ENCODE data around the gene TMEM26. TPM values are rescaled to one million over a fixed set of nuclear protein-coding genes. Genes with fewer than 3 reads are reported as not detected.

Gene TMEM26
- total RNA-seq, 1 donor from 2014 or later = not detected

- no peaks in the 10 kb centered on the region for H3K79me2 ChIP-seq (ENCODE audit: low read depth)
- no peaks in the 10 kb centered on the region for H3F3A ChIP-seq (ENCODE audit: low read depth)
- H3K4me1 Mint-ChIP-seq = no peaks in the 10 kb centered on the region
- no peaks in the 10 kb centered on the region for H3K4me1 ChIP-seq
- no peak for TF ChIP-seq EZH2 (IDR thresholded peaks at IDR 0.05)
- no peak for TF ChIP-seq CTCF (IDR thresholded peaks at IDR 0.05)
- TF ChIP-seq EZH2phosphoT487 (IDR thresholded peaks at IDR 0.05) = no peak
- no peaks in the 10 kb centered on the region for H3K36me3 ChIP-seq
- no peaks in the 10 kb centered on the region for H3K9me3 ChIP-seq (ENCODE audit: low read depth)
- no peak overlapping the region for H3K27ac Mint-ChIP-seq
- DNase-seq (ENCODE audit: low spot score) = no peak
- H4K20me1 ChIP-seq (ENCODE audit: low read depth) = no peaks in the 10 kb centered on the region
- no peaks in the 10 kb centered on the region for H3K27me3 ChIP-seq
- H3K4me3 Mint-ChIP-seq = no peak overlapping the region
- H3K9ac ChIP-seq = no peak overlapping the region
- H3K36me3 Mint-ChIP-seq = no peaks in the 10 kb centered on the region
- H3K27ac ChIP-seq = no peak overlapping the region
- no peak overlapping the region for H3K4me3 ChIP-seq
- H3K27me3 Mint-ChIP-seq (ENCODE audit: insufficient read depth, low read depth) = peaks cover 4% of the 10 kb centered on the region
- H3K9me3 Mint-ChIP-seq = no peaks in the 10 kb centered on the region
- no peak overlapping the region for H3K4me2 ChIP-seq
- H2AFZ ChIP-seq (replicated peaks) = no peak overlapping the region
Measured at GRCh38 chr10:61438141-61438988, 14.8 kb downstream of the TMEM26 start.

DNA sequence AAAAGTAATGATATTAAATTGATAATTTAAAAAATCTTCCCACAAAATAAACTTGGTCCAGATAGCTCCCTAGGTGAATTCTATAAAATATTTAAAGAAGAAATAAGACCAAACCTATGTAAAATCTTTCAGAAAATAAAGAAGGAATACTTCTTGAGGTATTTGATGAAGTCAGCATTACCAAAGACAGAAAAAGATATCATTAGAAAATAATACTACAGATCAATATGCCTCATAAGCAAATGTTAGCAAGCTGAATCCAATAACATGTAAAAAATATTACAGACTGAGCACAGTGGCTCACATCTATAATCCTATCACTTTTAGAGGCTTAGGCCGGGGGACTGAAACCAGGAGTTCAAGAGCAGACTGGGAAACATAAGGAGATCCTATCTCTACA, 30.0 kb downstream of the TMEM26 start:
- no peak overlapping the region for H2AFZ ChIP-seq (replicated peaks)
- H3K27ac ChIP-seq = no peak overlapping the region
- no peaks in the 10 kb centered on the region for H3K36me3 ChIP-seq
- no peaks in the 10 kb centered on the region for H3K27me3 Mint-ChIP-seq (ENCODE audit: insufficient read depth, low read depth)
- no peaks in the 10 kb centered on the region for H3K79me2 ChIP-seq (ENCODE audit: low read depth)
- no peaks in the 10 kb centered on the region for H3K36me3 Mint-ChIP-seq
- H3F3A ChIP-seq (ENCODE audit: low read depth) = no peaks in the 10 kb centered on the region
- H3K4me3 ChIP-seq = no peak overlapping the region
- no peak overlapping the region for H3K9ac ChIP-seq
- no peak overlapping the region for H3K4me2 ChIP-seq
- TF ChIP-seq EZH2phosphoT487 (IDR thresholded peaks at IDR 0.05) = no peak
- TF ChIP-seq EZH2 (IDR thresholded peaks at IDR 0.05) = no peak
- TF ChIP-seq CTCF (IDR thresholded peaks at IDR 0.05) = no peak
- H3K27me3 ChIP-seq = no peaks in the 10 kb centered on the region
- no peaks in the 10 kb centered on the region for H3K4me1 Mint-ChIP-seq
- no peak for DNase-seq (ENCODE audit: low spot score)
- H3K4me1 ChIP-seq = no peaks in the 10 kb centered on the region
- no peaks in the 10 kb centered on the region for H3K9me3 ChIP-seq (ENCODE audit: low read depth)
- H4K20me1 ChIP-seq (ENCODE audit: low read depth) = no peaks in the 10 kb centered on the region
- peaks cover 8% of the 10 kb centered on the region for H3K9me3 Mint-ChIP-seq
- H3K27ac Mint-ChIP-seq = no peak overlapping the region
- H3K4me3 Mint-ChIP-seq = no peak overlapping the region

DNA sequence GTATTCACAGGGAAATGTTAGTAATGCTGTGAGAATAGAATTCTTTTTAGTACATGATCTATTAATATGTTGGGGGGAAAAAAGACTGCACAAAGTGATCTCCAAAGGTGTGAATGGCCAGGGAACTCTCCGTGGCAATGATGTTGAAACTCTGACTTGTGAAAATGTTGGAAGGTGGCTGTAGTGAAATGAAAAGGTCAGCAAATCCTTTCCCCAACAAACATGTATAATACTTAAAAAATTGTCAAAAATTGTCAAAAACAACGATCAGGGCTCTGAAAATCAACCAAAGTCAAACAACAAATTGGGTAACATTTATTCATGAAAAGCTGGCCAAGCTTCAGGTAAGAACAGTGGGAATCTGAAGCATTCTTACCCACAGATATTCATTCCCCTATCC, 35.5 kb downstream of the TMEM26 start:
- Mint-ChIP-seq H3K27me3 (ENCODE audit: insufficient read depth, low read depth) (no peaks in the 10 kb centered on the region), H3K9me3 (peaks cover 5% of the 10 kb centered on the region), H3K27ac (no peak overlapping the region), H3K4me1 (no peaks in the 10 kb centered on the region), H3K36me3 (no peaks in the 10 kb centered on the region), H3K4me3 (no peak overlapping the region)
- no peak overlapping the region for H3K4me2 ChIP-seq
- no peaks in the 10 kb centered on the region for H3K9me3 ChIP-seq (ENCODE audit: low read depth)
- no peaks in the 10 kb centered on the region for H3K27me3 ChIP-seq
- H3K79me2 ChIP-seq (ENCODE audit: low read depth) = no peaks in the 10 kb centered on the region
- no peaks in the 10 kb centered on the region for H3K4me1 ChIP-seq
- no peak overlapping the region for H3K9ac ChIP-seq
- H4K20me1 ChIP-seq (ENCODE audit: low read depth) = no peaks in the 10 kb centered on the region
- no peak overlapping the region for H3K27ac ChIP-seq
- no peak overlapping the region for H2AFZ ChIP-seq (replicated peaks)
- H3K36me3 ChIP-seq = no peaks in the 10 kb centered on the region
- no peak for TF ChIP-seq CTCF (IDR thresholded peaks at IDR 0.05)
- no peak for TF ChIP-seq EZH2phosphoT487 (IDR thresholded peaks at IDR 0.05)
- TF ChIP-seq EZH2 (IDR thresholded peaks at IDR 0.05) = no peak
- no peak overlapping the region for H3K4me3 ChIP-seq
- no peaks in the 10 kb centered on the region for H3F3A ChIP-seq (ENCODE audit: low read depth)
- no peak for DNase-seq (ENCODE audit: low spot score)

All from neural progenitor cell (in vitro differentiated cells).